Adrenal gland (tissue), 12 donors: ENCODE measurements around the gene NFKBIE. TPM values are rescaled to one million over a fixed set of nuclear protein-coding genes. Genes with fewer than 3 reads are reported as not detected.

Experiments used
- DNase-seq, 7 donors: peaks; one replicate each; pipeline ENCODE4 v3.0.0-alpha.2; 2019 to 2020
- H3K27ac ChIP-seq, 5 donors: fragments of 200-600 bp; sonication (generic) in 4 of 5; 1 replicate in 3 of 5; 2 replicates in 2 of 5; pipeline versions ENCODE4 v1.5.1 to v1.8.0; 2016 to 2020; ENCODE audit warnings: mild to moderate bottlenecking in 1 of 5
- H3K27me3 ChIP-seq: fragments of 200-600 bp; 2 replicates; pipeline ENCODE4 v1.8.0; 2021
- H3K36me3 ChIP-seq, 2 donors: fragments of 200-600 bp; replicated peaks in 1 of 2; 1 replicate in 1 of 2; 2 replicates in 1 of 2; pipeline versions ENCODE4 v1.5.1 to v1.8.0; 2018 to 2022
- H3K4me1 ChIP-seq, 2 donors: fragments of 200-600 bp; replicated peaks in 1 of 2; 1 replicate in 1 of 2; 2 replicates in 1 of 2; pipeline versions ENCODE4 v1.5.1 to v1.8.0; 2018 to 2021
- H3K4me3 ChIP-seq, 4 donors: fragments of 200-600 bp; sonication (generic) in 3 of 4; one replicate each; pipeline ENCODE4 v1.5.1; 2016 to 2018
- H3K9me3 ChIP-seq, 3 donors: fragments of 200-600 bp; sonication (generic) in 1 of 3; replicated peaks in 1 of 3; 1 replicate in 2 of 3; 2 replicates in 1 of 3; pipeline versions ENCODE4 v1.5.1 to v1.8.0; 2016 to 2021
- POLR2A ChIP-seq, 2 donors: fragments of 450-650 bp; IDR thresholded peaks; one replicate each; pipeline ENCODE4 v1.6.1; 2017; ENCODE audit warnings: antibody characterized with exemption in 2 of 2, mild to moderate bottlenecking in 2 of 2, moderate library complexity in 1 of 2
- WGBS, 4 donors: extraction: QIAGEN DNeasy Blood & Tissue Kit in 2 of 4; methylation state at CpG; one replicate each; pipeline versions ENCODE4 v1.1.5 to v1.1.7; 2013 to 2017; 5-methylcytosine and 5-hydroxymethylcytosine counted together
- intact Hi-C, 2 donors: fragments of 100-400 bp; cut with DNase I; formaldehyde crosslinking; loops; one replicate each; pipeline versions ENCODE4 v1.14.1 to v1.15.0; 2022 to 2023
- polyA plus RNA-seq, 3 donors: library from polyadenylated mRNA; stranded (reverse); fragments of 200-250 nt in 2 of 3; fragments of 350-450 nt in 1 of 3; fragmentation: Illumina TruSeq in 1 of 3; extraction: RNeasy Lipid Tissue Mini Kit (QIAGEN cat#74804) in 1 of 3; gene quantifications; one replicate each; pipeline ENCODE4 v1.2.3, GENCODE V29; 2013 to 2014
- total RNA-seq, 9 donors: library from RNA; depleted of rRNA in 4 of 9; stranded (reverse); fragments of >200 nt in 4 of 9; fragments of 120-200 nt in 1 of 9; fragmentation: NEBNext Ultra II Directional in 1 of 9; extraction: Animal tissue kit (Norgen Biotek cat#: 25700) in 1 of 9; gene quantifications; one replicate each; pipeline versions ENCODE4 v1.1.0 to v1.2.4, GENCODE V29; 2013 to 2023
- TF ChIP-seq, protein P1 (sequence below), 6 experiments: fragments of 450-650 bp in 4 of 6; fragments of 200-600 bp in 2 of 6; sonication (generic) in 1 of 6; IDR thresholded peaks; 1 replicate in 5 of 6; 2 replicates in 1 of 6; pipeline versions ENCODE4 v1.5.1 to v1.8.0; 2016 to 2021; ENCODE audit warnings: antibody characterized with exemption in 6 of 6, mild to moderate bottlenecking in 2 of 6, moderate library complexity in 1 of 6
- donor health status: healthy with polysubstance abuse.
- donor health status: Bipolar disorder and iron deficiency.
- donor health status: DM: yes; HTN: yes; CAD: no.
- donor health status: DM: no; HTN: no; CAD: no.
- donor health status: DM: no; HTN: no; CAD: no.
- donor health status: DM: yes; HTN: yes; CAD: no.

NFKBIE gene
- total and polyA plus RNA-seq, 12 donors, result 4.8 to 31.2 (median 10.4) TPM

- Histone ChIP-seq H3K9me3 (no peaks in the 10 kb centered on the region), H3K27me3 (no peaks in the 10 kb centered on the region), H3K4me3 (no peak overlapping the region), H3K27ac (no peak overlapping the region), H3K36me3 (peaks cover 0 to 71% of the 10 kb centered on the region in 2 donors), H3K4me1 (peaks cover 19 to 54% of the 10 kb centered on the region in 2 donors)
- TF ChIP-seq, protein P1, sequence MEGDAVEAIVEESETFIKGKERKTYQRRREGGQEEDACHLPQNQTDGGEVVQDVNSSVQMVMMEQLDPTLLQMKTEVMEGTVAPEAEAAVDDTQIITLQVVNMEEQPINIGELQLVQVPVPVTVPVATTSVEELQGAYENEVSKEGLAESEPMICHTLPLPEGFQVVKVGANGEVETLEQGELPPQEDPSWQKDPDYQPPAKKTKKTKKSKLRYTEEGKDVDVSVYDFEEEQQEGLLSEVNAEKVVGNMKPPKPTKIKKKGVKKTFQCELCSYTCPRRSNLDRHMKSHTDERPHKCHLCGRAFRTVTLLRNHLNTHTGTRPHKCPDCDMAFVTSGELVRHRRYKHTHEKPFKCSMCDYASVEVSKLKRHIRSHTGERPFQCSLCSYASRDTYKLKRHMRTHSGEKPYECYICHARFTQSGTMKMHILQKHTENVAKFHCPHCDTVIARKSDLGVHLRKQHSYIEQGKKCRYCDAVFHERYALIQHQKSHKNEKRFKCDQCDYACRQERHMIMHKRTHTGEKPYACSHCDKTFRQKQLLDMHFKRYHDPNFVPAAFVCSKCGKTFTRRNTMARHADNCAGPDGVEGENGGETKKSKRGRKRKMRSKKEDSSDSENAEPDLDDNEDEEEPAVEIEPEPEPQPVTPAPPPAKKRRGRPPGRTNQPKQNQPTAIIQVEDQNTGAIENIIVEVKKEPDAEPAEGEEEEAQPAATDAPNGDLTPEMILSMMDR (IDR thresholded peaks at IDR 0.05), result peak in 5 of 6 experiments; percentile 22 to 43 (median 38)
- TF ChIP-seq POLR2A (IDR thresholded peaks at IDR 0.05), result no peak
- intact Hi-C loops, result no loop called here
- WGBS, 4 donors, result 62 to 70% (median 63%) methylated on average over 10 of the region's 10 CpGs
- peak in 2 of 7 donors; percentile 64 to 70 for DNase-seq
Observed at GRCh38 chr6:44253307-44254101, 11.8 kb downstream of the NFKBIE start.

GRCh38 chr6:44251576-44252524 is 13.5 kb downstream of the NFKBIE start:
- Histone ChIP-seq H3K9me3 (no peaks in the 10 kb centered on the region), H3K4me3 (no peak overlapping the region), H3K27me3 (no peaks in the 10 kb centered on the region), H3K27ac (peak overlapping the region in 3 of 5 donors; percentile 27 to 58 (median 29)), H3K4me1 (peaks cover 17 to 54% of the 10 kb centered on the region in 2 donors), H3K36me3 (peaks cover 0 to 77% of the 10 kb centered on the region in 2 donors)
- DNase-seq, result no peak
- intact Hi-C loops, result no loop called here
- 82 to 87% (median 84%) methylated on average over 14 of the region's 14 CpGs for WGBS, 4 donors
- no peak for TF ChIP-seq POLR2A (IDR thresholded peaks at IDR 0.05)
- TF ChIP-seq, protein P1 (IDR thresholded peaks at IDR 0.05), result no peak

GRCh38 chr6:44250718-44251123 is 14.6 kb downstream of the NFKBIE start:
- H3K36me3 ChIP-seq, result peaks cover 0 to 77% of the 10 kb centered on the region in 2 donors
- 41 to 55% (median 49%) methylated on average over 3 of the region's 3 CpGs for WGBS, 4 donors
- intact Hi-C loops, result no loop called here

More at GRCh38 chr6:44250718-44251123, 14.6 kb downstream of the NFKBIE start:
- Histone ChIP-seq H3K4me1 (peaks cover 16 to 44% of the 10 kb centered on the region in 2 donors), H3K27ac (peak overlapping the region in 3 of 5 donors; percentile 27 to 58 (median 29)), H3K9me3 (no peaks in the 10 kb centered on the region), H3K4me3 (no peak overlapping the region), H3K27me3 (no peaks in the 10 kb centered on the region)
- no peak for DNase-seq
- TF ChIP-seq POLR2A (IDR thresholded peaks at IDR 0.05), result no peak
- TF ChIP-seq, protein P1 (IDR thresholded peaks at IDR 0.05), result no peak
